ENCODE data around the gene EMX1.

GRCh38 chr2:72968286-72968685 lies 51.0 kb downstream of the EMX1 start:
- TF ChIP-seq CTCF (conservative IDR thresholded peaks at IDR 0.05; ENCODE audit: low read length) (no peak), EZH2phosphoT487 (IDR thresholded peaks at IDR 0.05; ENCODE audit: borderline replicate concordance, low read depth, low read length) (no peak)
